ENCODE results near the gene FGD6.

DNA sequence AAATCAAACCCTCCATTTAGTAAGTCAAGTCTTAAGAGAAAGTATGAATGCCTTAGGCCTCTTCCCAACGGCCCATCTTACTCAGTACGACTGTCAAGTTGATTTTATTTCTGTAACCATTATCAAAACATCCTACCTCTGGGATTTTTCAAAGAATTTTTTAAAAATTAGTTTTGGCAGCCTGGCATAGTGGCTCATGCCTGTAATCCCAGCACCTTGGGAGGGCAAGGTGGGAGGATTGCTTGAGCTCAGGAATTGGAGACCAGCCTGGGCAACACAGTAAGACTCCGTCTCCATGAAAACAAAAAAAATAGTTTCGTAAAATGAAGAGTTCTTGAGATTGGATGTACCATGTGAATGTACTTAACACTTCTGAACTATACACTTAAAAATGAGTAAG, 4.1 kb downstream of the FGD6 start:
- TF ChIP-seq EZH2 (IDR thresholded peaks at IDR 0.05; ENCODE audit: borderline replicate concordance, low read length), result no peak
- TF ChIP-seq, protein P1, sequence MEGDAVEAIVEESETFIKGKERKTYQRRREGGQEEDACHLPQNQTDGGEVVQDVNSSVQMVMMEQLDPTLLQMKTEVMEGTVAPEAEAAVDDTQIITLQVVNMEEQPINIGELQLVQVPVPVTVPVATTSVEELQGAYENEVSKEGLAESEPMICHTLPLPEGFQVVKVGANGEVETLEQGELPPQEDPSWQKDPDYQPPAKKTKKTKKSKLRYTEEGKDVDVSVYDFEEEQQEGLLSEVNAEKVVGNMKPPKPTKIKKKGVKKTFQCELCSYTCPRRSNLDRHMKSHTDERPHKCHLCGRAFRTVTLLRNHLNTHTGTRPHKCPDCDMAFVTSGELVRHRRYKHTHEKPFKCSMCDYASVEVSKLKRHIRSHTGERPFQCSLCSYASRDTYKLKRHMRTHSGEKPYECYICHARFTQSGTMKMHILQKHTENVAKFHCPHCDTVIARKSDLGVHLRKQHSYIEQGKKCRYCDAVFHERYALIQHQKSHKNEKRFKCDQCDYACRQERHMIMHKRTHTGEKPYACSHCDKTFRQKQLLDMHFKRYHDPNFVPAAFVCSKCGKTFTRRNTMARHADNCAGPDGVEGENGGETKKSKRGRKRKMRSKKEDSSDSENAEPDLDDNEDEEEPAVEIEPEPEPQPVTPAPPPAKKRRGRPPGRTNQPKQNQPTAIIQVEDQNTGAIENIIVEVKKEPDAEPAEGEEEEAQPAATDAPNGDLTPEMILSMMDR (IDR thresholded peaks at IDR 0.05; ENCODE audit: low read length), result no peak
